H9 (cell line): ENCODE data around the gene GNAO1. TPM values are rescaled to one million over a fixed set of nuclear protein-coding genes. Genes with fewer than 3 reads are reported as not detected.

Source experiments
- DNase-seq: peaks from one replicate; pipeline ENCODE4 v3.0.0-alpha.2; 2017
- H2AFZ ChIP-seq: one replicate; pipeline ENCODE4 v1.6.1; 2013; ENCODE audit warnings: mild to moderate bottlenecking, low read length, control low read depth, moderate library complexity
- H2AK5ac ChIP-seq: 2 replicates; pipeline ENCODE4 v1.6.1; 2013; ENCODE audit warnings: low read length, control low read depth, mixed read lengths; ENCODE audit not compliant: insufficient read length
- H2BK120ac ChIP-seq: one replicate; pipeline ENCODE4 v1.6.1; 2013; ENCODE audit warnings: low read depth, mild to moderate bottlenecking, low read length, control low read depth, inconsistent platforms; ENCODE audit not compliant: poor library complexity, severe bottlenecking
- H2BK12ac ChIP-seq: 2 replicates; pipeline ENCODE4 v1.6.1; 2013; ENCODE audit warnings: low read length, control low read depth, mixed read lengths, low read depth; ENCODE audit not compliant: insufficient read length
- H2BK15ac ChIP-seq: 2 replicates; pipeline ENCODE4 v1.6.1; 2013; ENCODE audit warnings: low read depth, low read length, control low read depth
- H2BK20ac ChIP-seq: one replicate; pipeline ENCODE4 v1.6.1; 2013; ENCODE audit warnings: low read depth, mild to moderate bottlenecking, low read length, control low read depth, inconsistent platforms; ENCODE audit not compliant: poor library complexity, severe bottlenecking
- H2BK5ac ChIP-seq: 2 replicates; pipeline ENCODE4 v1.6.1; 2013; ENCODE audit warnings: low read length, control low read depth, mixed read lengths; ENCODE audit not compliant: insufficient read length
- H3K14ac ChIP-seq: 2 replicates; pipeline ENCODE4 v1.6.1; 2013; ENCODE audit warnings: low read length, control low read depth; ENCODE audit not compliant: insufficient read depth
- H3K18ac ChIP-seq: 2 replicates; pipeline ENCODE4 v1.6.1; 2013; ENCODE audit warnings: low read depth, mild to moderate bottlenecking, mixed read lengths, low read length, control low read depth; ENCODE audit not compliant: insufficient read length
- H3K23ac ChIP-seq: 2 replicates; pipeline ENCODE4 v1.6.1; 2013; ENCODE audit warnings: low read length, control low read depth, mixed read lengths, low read depth; ENCODE audit not compliant: insufficient read length
- H3K23me2 ChIP-seq: 2 replicates; pipeline ENCODE4 v1.6.1; 2013; ENCODE audit warnings: low read depth, mild to moderate bottlenecking, mixed read lengths, low read length, control low read depth; ENCODE audit not compliant: insufficient read length, poor library complexity, severe bottlenecking
- H3K27ac ChIP-seq: 2 replicates; pipeline ENCODE4 v1.5.1; 2013; ENCODE audit warnings: low read length, control low read depth, mixed read lengths, low read depth; ENCODE audit not compliant: insufficient read length
- H3K27me3 ChIP-seq: 2 replicates; pipeline ENCODE4 v1.6.1; 2013; ENCODE audit warnings: low read length, control low read depth, inconsistent platforms; ENCODE audit not compliant: insufficient read depth
- H3K4ac ChIP-seq: 2 replicates; pipeline ENCODE4 v1.6.1; 2013; ENCODE audit warnings: low read depth, mild to moderate bottlenecking, control low read depth, inconsistent platforms, low read length, moderate library complexity
- H3K4me1 ChIP-seq: 2 replicates; pipeline ENCODE4 v1.6.1; 2013; ENCODE audit warnings: low read length, control low read depth, inconsistent platforms; ENCODE audit not compliant: insufficient read depth
- H3K4me2 ChIP-seq: 2 replicates; pipeline ENCODE4 v1.6.1; 2013; ENCODE audit warnings: low read length, control low read depth, mixed read lengths; ENCODE audit not compliant: insufficient read length, insufficient read depth
- H3K56ac ChIP-seq: 2 replicates; pipeline ENCODE4 v1.6.1; 2013; ENCODE audit warnings: low read depth, mild to moderate bottlenecking, mixed read lengths, low read length, control low read depth; ENCODE audit not compliant: insufficient read length
- H3K79me1 ChIP-seq: 2 replicates; pipeline ENCODE4 v1.6.1; 2013; ENCODE audit warnings: low read depth, mild to moderate bottlenecking, moderate library complexity, low read length, control low read depth, inconsistent platforms; ENCODE audit not compliant: insufficient read depth, poor library complexity, severe bottlenecking
- H3K79me2 ChIP-seq: 2 replicates; pipeline ENCODE4 v1.6.1; 2013; ENCODE audit warnings: low read length, control low read depth, inconsistent platforms; ENCODE audit not compliant: insufficient read depth
- H3K9ac ChIP-seq: 2 replicates; pipeline ENCODE4 v1.6.1; 2013; ENCODE audit warnings: low read length, control low read depth, mixed read lengths; ENCODE audit not compliant: insufficient read length; ENCODE audit errors: extremely low read depth
- H3K9me3 ChIP-seq: one replicate; pipeline ENCODE4 v1.6.1; 2013; ENCODE audit warnings: low read depth, low read length, inconsistent platforms; ENCODE audit not compliant: control insufficient read depth
- H3T11ph ChIP-seq: one replicate; pipeline ENCODE4 v1.6.1; 2013; ENCODE audit warnings: mild to moderate bottlenecking, low read length, control low read depth, inconsistent platforms
- H4K20me1 ChIP-seq: one replicate; pipeline ENCODE4 v1.6.1; 2013; ENCODE audit not compliant: control insufficient read depth, insufficient read length, insufficient read depth
- H4K5ac ChIP-seq: 2 replicates; pipeline ENCODE4 v1.6.1; 2013; ENCODE audit warnings: low read depth, mild to moderate bottlenecking, mixed read lengths, low read length, control low read depth; ENCODE audit not compliant: insufficient read length
- H4K8ac ChIP-seq: replicated peaks from 2 replicates; pipeline ENCODE4 v1.6.1; 2013; ENCODE audit warnings: low read length, control low read depth, mixed read lengths, low read depth; ENCODE audit not compliant: insufficient read length
- H4K91ac ChIP-seq: 2 replicates; pipeline ENCODE4 v1.6.1; 2013; ENCODE audit warnings: low read depth, mild to moderate bottlenecking, moderate library complexity, mixed read lengths, low read length, control low read depth; ENCODE audit not compliant: insufficient read length
- H3K27ac Mint-ChIP-seq, 3 experiments: 2 replicates in 2 of 3; 3 replicates in 1 of 3; pipeline ENCODE4 v1.8.0; 2020 to 2021; ENCODE audit warnings: mixed read lengths in 3 of 3, mild to moderate bottlenecking in 1 of 3, moderate library complexity in 1 of 3
- H3K27me3 Mint-ChIP-seq: 2 replicates; pipeline ENCODE4 v1.8.0; 2021; ENCODE audit warnings: low read depth, mild to moderate bottlenecking, moderate library complexity, mixed read lengths
- H3K36me3 Mint-ChIP-seq, 3 experiments: 2 replicates in 2 of 3; 3 replicates in 1 of 3; pipeline ENCODE4 v1.8.0; 2020 to 2021; ENCODE audit warnings: low read depth in 3 of 3, mixed read lengths in 3 of 3; ENCODE audit not compliant: insufficient read depth in 1 of 3
- H3K4me1 Mint-ChIP-seq, 2 experiments: 2 replicates each; pipeline ENCODE4 v1.8.0; 2020; ENCODE audit warnings: mixed read lengths in 2 of 2
- H3K4me3 Mint-ChIP-seq, 2 experiments: 2 replicates in 1 of 2; 3 replicates in 1 of 2; pipeline ENCODE4 v1.8.0; 2020 to 2021; ENCODE audit warnings: mild to moderate bottlenecking in 2 of 2, mixed read lengths in 2 of 2, moderate library complexity in 1 of 2
- H3K9me3 Mint-ChIP-seq, 2 experiments: 2 replicates in 1 of 2; 3 replicates in 1 of 2; pipeline ENCODE4 v1.8.0; 2020; ENCODE audit warnings: mild to moderate bottlenecking in 2 of 2, mixed read lengths in 2 of 2, moderate library complexity in 1 of 2
- CTCF ChIP-seq: fragments of 200-600 bp; sonication (generic); conservative IDR thresholded peaks from 3 replicates; pipeline ENCODE4 v1.8.0; 2021; ENCODE audit warnings: antibody characterized with exemption, mild to moderate bottlenecking
- WGBS: extraction: QIAGEN DNeasy Blood & Tissue Kit; methylation state at CpG from one replicate; pipeline ENCODE4 v1.1.7; 2013; ENCODE audit warnings: missing lambda C conversion rate, low lambda C conversion rate, mixed read lengths; ENCODE audit not compliant: insufficient read length; ENCODE audit errors: extremely low coverage; 5-methylcytosine and 5-hydroxymethylcytosine counted together
- total RNA-seq: library from RNA; stranded (reverse); gene quantifications from 2 replicates; pipeline ENCODE4 v1.2.1, GENCODE V29; 2021

Gene GNAO1
- total RNA-seq, 1 experiment from 2014 or later: 16.9 TPM

GRCh38 chr16:56197192-56197992 lies 6.1 kb downstream of the GNAO1 start:
- Histone ChIP-seq H3K23ac (no peak overlapping the region), H3K9me3 (no peaks in the 10 kb centered on the region), H3K9ac (no peak overlapping the region), H3T11ph (no peak overlapping the region), H2BK15ac (no peak overlapping the region), H2AK5ac (no peak overlapping the region), H2AFZ (no peak overlapping the region), H2BK20ac (no peak overlapping the region), H3K79me1 (peaks cover 2% of the 10 kb centered on the region), H3K4me2 (peak overlapping the region; percentile 29), H2BK12ac (no peak overlapping the region), H2BK120ac (no peak overlapping the region), H4K91ac (no peak overlapping the region), H3K79me2 (no peaks in the 10 kb centered on the region), H4K8ac (no peak overlapping the region), H3K23me2 (peaks cover 13% of the 10 kb centered on the region), H2BK5ac (no peak overlapping the region), H3K4ac (no peak overlapping the region), H4K5ac (no peak overlapping the region), H3K27ac (peak overlapping the region; percentile 47), H3K56ac (no peak overlapping the region), H3K18ac (no peak overlapping the region), H3K4me1 (peaks cover 23% of the 10 kb centered on the region; the same call in 1 of the 2 replicates), H3K27me3 (no peaks in the 10 kb centered on the region), H3K14ac (no peak overlapping the region), H4K20me1 (no peaks in the 10 kb centered on the region)
- H3K27me3 Mint-ChIP-seq: peaks cover 18% of the 10 kb centered on the region
- H3K9me3 Mint-ChIP-seq: no peaks in the 10 kb centered on the region; a peak in 1 of 5 replicates
- H3K4me3 Mint-ChIP-seq: peak overlapping the region in 1 of 2 experiments; percentile 25; a peak in 3 of 5 replicates
- TF ChIP-seq CTCF: no peak
- H3K4me1 Mint-ChIP-seq: peaks cover 47 to 56% of the 10 kb centered on the region in 2 experiments
- peak overlapping the region in 2 of 3 experiments; percentile 10 to 83; a peak in 2 of 7 replicates for H3K27ac Mint-ChIP-seq
- no peaks in the 10 kb centered on the region; a peak in 1 of 7 replicates for H3K36me3 Mint-ChIP-seq
- no peak for DNase-seq
- no CpG with 5 or more reads among the region's 11 CpGs for WGBS
